HepG2 (cell line): ENCODE data around the gene SCARF1. TPM values are rescaled to one million over a fixed set of nuclear protein-coding genes. Genes with fewer than 3 reads are reported as not detected.

Experiments
- ATAC-seq: fragments of 200-7000 bp; cut with Tn5 transposase; 3 replicates; pipeline ENCODE4 v1.9.1; 2020; ENCODE audit warnings: mild to moderate bottlenecking, moderate library complexity
- BruUV-seq: library from RNA; stranded (reverse); fragments of 400-500 nt; replicated peaks from 2 replicates; lab custom pipeline; 2021; lab: Mats Ljungman, UMichigan
- CTCF ChIA-PET: fragments of 300-600 bp; formaldehyde crosslinking; extraction: SDS; loops from one replicate; lab custom pipeline; 2021; ENCODE audit warnings: low total read pairs, inconsistent platforms, low intra/inter-chr PET ratio; lab: Yijun Ruan, JAX
- POLR2A ChIA-PET: fragments of 350-600 bp; sonication (Branson Sonifier 250); formaldehyde crosslinking; loops from one replicate; lab custom pipeline; 2020; ENCODE audit warnings: antibody characterized with exemption, inconsistent platforms; lab: Yijun Ruan, JAX
- DNase-seq: peaks from one replicate; pipeline ENCODE4 v3.0.0-alpha.2; 2015; ENCODE audit warnings: low spot score
- FAIRE-seq: peaks from 3 replicates; lab custom pipeline; 2011; peaks lifted over from hg19 to GRCh38; lab: Jason Lieb, UNC
- H2AFZ ChIP-seq: one replicate; pipeline ENCODE4 v1.6.1; 2011; ENCODE audit warnings: low read length, inconsistent platforms
- H3K27ac ChIP-seq: fragments of 300-600 bp; 3 replicates; pipeline ENCODE4 v1.8.0; 2011; ENCODE audit warnings: mixed run types, mild to moderate bottlenecking, mixed read lengths, low read length, inconsistent platforms; ENCODE audit not compliant: insufficient read depth; ENCODE audit errors: extremely low read length
- H3K27me3 ChIP-seq, 2 experiments: fragments of 200-600 bp in 1 of 2; 2 replicates in 1 of 2; 3 replicates in 1 of 2; pipeline versions ENCODE4 v1.6.0 to v1.8.0; 2011; ENCODE audit warnings: low read length in 2 of 2, mild to moderate bottlenecking in 2 of 2, moderate library complexity in 2 of 2, inconsistent platforms in 1 of 2; ENCODE audit not compliant: insufficient read depth in 2 of 2, control insufficient read depth in 1 of 2
- H3K36me3 ChIP-seq, 2 experiments: fragments of 200-600 bp in 1 of 2; replicated peaks in 1 of 2; 2 replicates in 1 of 2; 3 replicates in 1 of 2; pipeline versions ENCODE4 v1.5.1 to v1.8.0; 2011; ENCODE audit warnings: low read length in 2 of 2, inconsistent platforms in 1 of 2; ENCODE audit not compliant: insufficient read depth in 2 of 2, control insufficient read depth in 1 of 2
- H3K4me1 ChIP-seq: 2 replicates; pipeline ENCODE4 v1.5.1; 2012; ENCODE audit warnings: low read length, inconsistent platforms; ENCODE audit not compliant: insufficient read depth
- H3K4me2 ChIP-seq: 2 replicates; pipeline ENCODE4 v1.6.0; 2011; ENCODE audit warnings: low read depth, low read length, inconsistent platforms
- H3K4me3 ChIP-seq, 3 experiments: fragments of 200-600 bp in 1 of 3; sonication (generic), shearing (Covaris generic) in 1 of 3; replicated peaks in 1 of 3; 2 replicates each; pipeline ENCODE4 v1.5.1; 2011 to 2016; ENCODE audit warnings: low read length in 3 of 3, inconsistent platforms in 2 of 3, low read depth in 2 of 3, mild to moderate bottlenecking in 2 of 3, control low read depth in 1 of 3, mixed read lengths in 1 of 3; ENCODE audit not compliant: insufficient read depth in 1 of 3
- H3K79me2 ChIP-seq: one replicate; pipeline ENCODE4 v1.6.1; 2011; ENCODE audit warnings: low read length, inconsistent platforms; ENCODE audit not compliant: insufficient read depth
- H3K9ac ChIP-seq: 2 replicates; pipeline ENCODE4 v1.6.0; 2011; ENCODE audit warnings: mild to moderate bottlenecking, low read depth, low read length, inconsistent platforms; ENCODE audit not compliant: insufficient read depth
- H3K9me3 ChIP-seq: 2 replicates; pipeline ENCODE4 v1.5.1; 2012; ENCODE audit warnings: mild to moderate bottlenecking, low read length
- H4K20me1 ChIP-seq: 2 replicates; pipeline ENCODE4 v1.6.0; 2011; ENCODE audit warnings: inconsistent platforms, mild to moderate bottlenecking, low read length, moderate library complexity; ENCODE audit not compliant: insufficient read depth
- EZH2 ChIP-seq: conservative IDR thresholded peaks from 2 replicates; pipeline ENCODE4 v1.6.1; 2012; ENCODE audit warnings: mild to moderate bottlenecking, low read depth, low read length, moderate library complexity
- FOSL2 ChIP-seq: sonication (generic); formaldehyde crosslinking; IDR thresholded peaks from 2 replicates; pipeline ENCODE4 v1.4.0; 2020; ENCODE audit warnings: missing genetic modification reagents
- FOXO1 ChIP-seq: sonication (generic); formaldehyde crosslinking; IDR thresholded peaks from 2 replicates; pipeline ENCODE4 v1.4.0; 2020; ENCODE audit warnings: missing genetic modification reagents
- HIVEP1 ChIP-seq: sonication (generic); formaldehyde crosslinking; IDR thresholded peaks from 2 replicates; pipeline ENCODE4 v1.4.0; 2020; ENCODE audit warnings: mild to moderate bottlenecking, missing genetic modification reagents
- HNRNPK ChIP-seq: fragments of 200-400 bp; formaldehyde crosslinking; IDR thresholded peaks from 2 replicates; pipeline ENCODE4 v1.6.1; 2018; ENCODE audit warnings: low read length, low read depth, moderate library complexity, mild to moderate bottlenecking; ENCODE audit not compliant: poor library complexity, severe bottlenecking
- IRX3 ChIP-seq: sonication (generic); formaldehyde crosslinking; IDR thresholded peaks from 2 replicates; pipeline ENCODE4 v1.8.1; 2023; ENCODE audit warnings: mild to moderate bottlenecking, low read depth, missing genetic modification reagents, borderline replicate concordance
- KDM1A ChIP-seq: IDR thresholded peaks from 2 replicates; pipeline ENCODE4 v1.6.1; 2016; ENCODE audit warnings: missing compliant biosample characterization
- MAFK ChIP-seq, 2 experiments: IDR thresholded peaks in 1 of 2; conservative IDR thresholded peaks in 1 of 2; 2 replicates each; pipeline ENCODE4 v1.6.1; 2011; ENCODE audit warnings: improper control_type of control experiment in 2 of 2, low read length in 2 of 2
- MTA3 ChIP-seq: sonication (generic); formaldehyde crosslinking; IDR thresholded peaks from 2 replicates; pipeline ENCODE4 v1.4.0; 2020; ENCODE audit warnings: missing genetic modification reagents
- TAF1 ChIP-seq: sonication (generic); formaldehyde crosslinking; IDR thresholded peaks from 2 replicates; pipeline ENCODE4 v1.4.0; 2020; ENCODE audit warnings: missing genetic modification reagents
- ZFP82 ChIP-seq: sonication (generic); formaldehyde crosslinking; IDR thresholded peaks from 2 replicates; pipeline ENCODE4 v1.5.1; 2020; ENCODE audit warnings: mild to moderate bottlenecking, missing genetic modification reagents, borderline replicate concordance
- ZNF558 ChIP-seq: sonication (generic); formaldehyde crosslinking; IDR thresholded peaks from 2 replicates; pipeline ENCODE4 v1.9.0; 2022; ENCODE audit warnings: mild to moderate bottlenecking, missing genetic modification reagents, borderline replicate concordance
- ZNF703 ChIP-seq: sonication (generic); formaldehyde crosslinking; IDR thresholded peaks from 2 replicates; pipeline ENCODE4 v1.5.1; 2020; ENCODE audit warnings: missing genetic modification reagents, mild to moderate bottlenecking, moderate library complexity, borderline replicate concordance
- ZZZ3 ChIP-seq: sonication (generic); formaldehyde crosslinking; IDR thresholded peaks from 2 replicates; pipeline ENCODE4 v1.4.0; 2020; ENCODE audit warnings: missing genetic modification reagents, mild to moderate bottlenecking, borderline replicate concordance
- WGBS: methylation state at CpG from one replicate; pipeline ENCODE4 v1.1.6; 2017; ENCODE audit warnings: low lambda C conversion rate; 5-methylcytosine and 5-hydroxymethylcytosine counted together
- in situ Hi-C: cut with HindIII; loops from 2 replicates; pipeline ENCODE4 v1.10.0; 2017; ENCODE audit warnings: low pct_unique_long_range_greater_than_20kb; ENCODE audit not compliant: extremely low pct_ligation_motif_present
- intact Hi-C: fragments of 100-400 bp; cut with micrococcal nuclease; formaldehyde crosslinking; loops from one replicate; pipeline ENCODE4 v1.10.0; 2022; ENCODE audit not compliant: unreplicated experiment
- polyA plus RNA-seq, 8 experiments: library from polyadenylated mRNA; depleted of rRNA in 3 of 8; stranded (reverse) in 7 of 8; unstranded in 1 of 8; fragments of >200 nt; fragmentation: Illumina TruSeq in 4 of 8; extraction: Trizol in 4 of 8; gene quantifications; 2 replicates each; pipeline versions ENCODE4 v1.2.1 to v1.2.3, GENCODE V29; 2011 to 2016; ENCODE audit warnings: low read depth in 4 of 8, missing spikeins in 1 of 8, mixed read lengths in 1 of 8; ENCODE audit not compliant: insufficient read depth in 1 of 8
- total RNA-seq, 5 experiments: library from RNA; depleted of rRNA; stranded (reverse); fragments of >200 nt; fragmentation: Illumina TruSeq; extraction: Trizol; gene quantifications; 2 replicates each; pipeline ENCODE4 v1.2.3, GENCODE V29; 2016; ENCODE audit warnings: low read depth in 1 of 5
- TF ChIP-seq, protein P1 (sequence below): sonication (generic); formaldehyde crosslinking; IDR thresholded peaks from 2 replicates; pipeline ENCODE4 v1.5.1; 2020; ENCODE audit warnings: mild to moderate bottlenecking, missing genetic modification reagents, moderate library complexity
- TF ChIP-seq, protein P2 (sequence below): sonication (generic); formaldehyde crosslinking; IDR thresholded peaks from one replicate; pipeline ENCODE4 v1.5.1; 2020; ENCODE audit warnings: mild to moderate bottlenecking, missing genetic modification reagents; ENCODE audit errors: not compliant biosample characterization
- TF ChIP-seq, protein P3 (sequence below): IDR thresholded peaks from 2 replicates; pipeline ENCODE4 v1.6.1; 2012; ENCODE audit warnings: inconsistent platforms

SCARF1 gene
- total and polyA plus RNA-seq, 2 of the 13 experiments (the other 11 are each of a cell fraction or from before 2014, with no cell fraction given): 0.24 to 0.71 TPM

DNA sequence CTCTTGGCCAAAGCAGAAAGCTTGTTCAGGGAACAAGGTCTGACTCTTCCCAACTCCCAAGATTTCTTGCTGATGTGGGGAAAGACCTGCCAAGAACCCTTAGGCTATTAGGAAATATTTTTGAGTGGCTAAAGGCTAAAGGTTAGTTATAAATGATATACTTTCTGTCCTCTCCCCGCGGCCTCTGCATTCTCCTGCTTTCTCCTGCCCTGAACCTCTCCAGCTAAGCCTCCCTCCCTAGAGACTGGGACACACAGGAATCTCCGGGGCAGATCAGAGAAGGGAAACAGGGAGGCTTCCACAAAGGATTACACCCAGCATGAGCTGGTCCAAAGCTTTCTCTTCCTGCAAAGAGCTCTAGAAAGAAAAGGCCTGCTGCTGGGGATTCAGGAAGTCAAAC is 19.2 kb downstream of the SCARF1 start:
- no peak overlapping the region for H3K9ac ChIP-seq
- in situ Hi-C loops (loop anchor here (5.0 kb wide), 1 partner anchor 49 kb away; no protein-coding TSS in a partner anchor), intact Hi-C loops (no loop called here)
- WGBS: 64% methylated on average over 3 of the region's 3 CpGs
- no peak overlapping the region for H2AFZ ChIP-seq
- H3K27ac ChIP-seq: peak overlapping the region; percentile 2
- CTCF ChIA-PET: no interaction called here
- H3K9me3 ChIP-seq: no peaks in the 10 kb centered on the region
- H3K27me3 ChIP-seq: no peaks in the 10 kb centered on the region; a peak in 1 of 5 replicates
- no peak for DNase-seq
- FAIRE-seq: no peak
- peaks cover 49% of the 10 kb centered on the region for H3K4me1 ChIP-seq
- no peaks in the 10 kb centered on the region for H3K79me2 ChIP-seq
- ATAC-seq: no peak
- no TSS peak for BruUV-seq
- no peak overlapping the region for H3K4me3 ChIP-seq
- POLR2A ChIA-PET: no interaction called here
- H3K36me3 ChIP-seq: peaks cover 0 to 2% of the 10 kb centered on the region in 2 experiments; a peak in 1 of 5 replicates
- H3K4me2 ChIP-seq: peak overlapping the region; percentile 99
- H4K20me1 ChIP-seq: no peaks in the 10 kb centered on the region
- no peak for TF ChIP-seq ZNF703 (CRISPR knock-in tag)
- TF ChIP-seq, protein P1, sequence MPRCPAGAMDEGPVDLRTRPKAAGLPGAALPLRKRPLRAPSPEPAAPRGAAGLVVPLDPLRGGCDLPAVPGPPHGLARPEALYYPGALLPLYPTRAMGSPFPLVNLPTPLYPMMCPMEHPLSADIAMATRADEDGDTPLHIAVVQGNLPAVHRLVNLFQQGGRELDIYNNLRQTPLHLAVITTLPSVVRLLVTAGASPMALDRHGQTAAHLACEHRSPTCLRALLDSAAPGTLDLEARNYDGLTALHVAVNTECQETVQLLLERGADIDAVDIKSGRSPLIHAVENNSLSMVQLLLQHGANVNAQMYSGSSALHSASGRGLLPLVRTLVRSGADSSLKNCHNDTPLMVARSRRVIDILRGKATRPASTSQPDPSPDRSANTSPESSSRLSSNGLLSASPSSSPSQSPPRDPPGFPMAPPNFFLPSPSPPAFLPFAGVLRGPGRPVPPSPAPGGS (CRISPR knock-in tag): no peak
- TF ChIP-seq, protein P2, sequence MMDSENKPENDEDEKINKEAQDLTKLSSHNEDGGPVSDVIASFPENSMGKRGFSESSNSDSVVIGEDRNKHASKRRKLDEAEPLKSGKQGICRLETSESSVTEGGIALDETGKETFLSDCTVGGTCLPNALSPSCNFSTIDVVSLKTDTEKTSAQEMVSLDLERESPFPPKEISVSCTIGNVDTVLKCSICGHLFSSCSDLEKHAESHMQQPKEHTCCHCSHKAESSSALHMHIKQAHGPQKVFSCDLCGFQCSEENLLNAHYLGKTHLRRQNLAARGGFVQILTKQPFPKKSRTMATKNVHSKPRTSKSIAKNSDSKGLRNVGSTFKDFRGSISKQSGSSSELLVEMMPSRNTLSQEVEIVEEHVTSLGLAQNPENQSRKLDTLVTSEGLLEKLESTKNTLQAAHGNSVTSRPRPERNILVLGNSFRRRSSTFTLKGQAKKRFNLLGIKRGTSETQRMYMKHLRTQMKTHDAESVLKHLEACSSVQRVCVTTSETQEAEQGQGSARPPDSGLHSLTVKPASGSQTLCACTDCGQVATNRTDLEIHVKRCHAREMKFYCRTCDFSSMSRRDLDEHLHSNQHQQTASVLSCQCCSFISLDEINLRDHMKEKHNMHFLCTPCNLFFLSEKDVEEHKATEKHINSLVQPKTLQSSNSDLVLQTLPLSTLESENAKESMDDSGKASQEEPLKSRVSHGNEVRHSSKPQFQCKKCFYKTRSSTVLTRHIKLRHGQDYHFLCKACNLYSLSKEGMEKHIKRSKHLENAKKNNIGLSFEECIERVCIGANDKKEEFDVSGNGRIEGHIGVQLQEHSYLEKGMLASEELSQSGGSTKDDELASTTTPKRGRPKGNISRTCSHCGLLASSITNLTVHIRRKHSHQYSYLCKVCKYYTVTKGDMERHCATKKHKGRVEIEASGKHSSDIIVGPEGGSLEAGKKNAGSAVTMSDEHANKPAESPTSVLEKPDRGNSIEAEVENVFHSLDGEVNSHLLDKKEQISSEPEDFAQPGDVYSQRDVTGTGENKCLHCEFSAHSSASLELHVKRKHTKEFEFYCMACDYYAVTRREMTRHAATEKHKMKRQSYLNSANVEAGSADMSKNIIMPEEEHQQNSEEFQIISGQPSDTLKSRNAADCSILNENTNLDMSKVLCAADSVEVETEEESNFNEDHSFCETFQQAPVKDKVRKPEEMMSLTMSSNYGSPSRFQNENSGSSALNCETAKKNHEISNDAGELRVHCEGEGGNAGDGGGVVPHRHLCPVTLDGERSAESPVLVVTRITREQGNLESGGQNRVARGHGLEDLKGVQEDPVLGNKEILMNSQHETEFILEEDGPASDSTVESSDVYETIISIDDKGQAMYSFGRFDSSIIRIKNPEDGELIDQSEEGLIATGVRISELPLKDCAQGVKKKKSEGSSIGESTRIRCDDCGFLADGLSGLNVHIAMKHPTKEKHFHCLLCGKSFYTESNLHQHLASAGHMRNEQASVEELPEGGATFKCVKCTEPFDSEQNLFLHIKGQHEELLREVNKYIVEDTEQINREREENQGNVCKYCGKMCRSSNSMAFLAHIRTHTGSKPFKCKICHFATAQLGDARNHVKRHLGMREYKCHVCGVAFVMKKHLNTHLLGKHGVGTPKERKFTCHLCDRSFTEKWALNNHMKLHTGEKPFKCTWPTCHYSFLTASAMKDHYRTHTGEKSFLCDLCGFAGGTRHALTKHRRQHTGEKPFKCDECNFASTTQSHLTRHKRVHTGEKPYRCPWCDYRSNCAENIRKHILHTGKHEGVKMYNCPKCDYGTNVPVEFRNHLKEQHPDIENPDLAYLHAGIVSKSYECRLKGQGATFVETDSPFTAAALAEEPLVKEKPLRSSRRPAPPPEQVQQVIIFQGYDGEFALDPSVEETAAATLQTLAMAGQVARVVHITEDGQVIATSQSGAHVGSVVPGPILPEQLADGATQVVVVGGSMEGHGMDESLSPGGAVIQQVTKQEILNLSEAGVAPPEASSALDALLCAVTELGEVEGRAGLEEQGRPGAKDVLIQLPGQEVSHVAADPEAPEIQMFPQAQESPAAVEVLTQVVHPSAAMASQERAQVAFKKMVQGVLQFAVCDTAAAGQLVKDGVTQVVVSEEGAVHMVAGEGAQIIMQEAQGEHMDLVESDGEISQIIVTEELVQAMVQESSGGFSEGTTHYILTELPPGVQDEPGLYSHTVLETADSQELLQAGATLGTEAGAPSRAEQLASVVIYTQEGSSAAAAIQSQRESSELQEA (CRISPR knock-in tag): no peak
- no peak for TF ChIP-seq HNRNPK
- TF ChIP-seq, protein P3, sequence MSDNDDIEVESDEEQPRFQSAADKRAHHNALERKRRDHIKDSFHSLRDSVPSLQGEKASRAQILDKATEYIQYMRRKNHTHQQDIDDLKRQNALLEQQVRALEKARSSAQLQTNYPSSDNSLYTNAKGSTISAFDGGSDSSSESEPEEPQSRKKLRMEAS: no peak
- TF ChIP-seq ZNF558: no peak
- no peak for TF ChIP-seq EZH2
- TF ChIP-seq FOXO1 (CRISPR knock-in tag): no peak
- no peak for TF ChIP-seq HIVEP1 (CRISPR knock-in tag)
- no peak for TF ChIP-seq KDM1A (CRISPR knock-in tag)
- TF ChIP-seq ZFP82 (CRISPR knock-in tag): no peak
- TF ChIP-seq IRX3: no peak
- TF ChIP-seq MTA3 (CRISPR knock-in tag): no peak
- TF ChIP-seq TAF1 (CRISPR knock-in tag): no peak
- no peak for TF ChIP-seq MAFK (conservative IDR thresholded peaks at IDR 0.05 in 1 of 2, IDR thresholded peaks at IDR 0.05 in 1 of 2; ENCODE audit: low read length in 2 of 2)
- TF ChIP-seq ZZZ3 (CRISPR knock-in tag): no peak
- no peak for TF ChIP-seq FOSL2 (CRISPR knock-in tag)
